ENCODE results near the gene TDRD9.
"Not testable (repeated sequence)": the region's sequence is repeated elsewhere in the genome, so short reads cannot be mapped to it uniquely, and the experiment has no call there.

The TDRD9 gene

DNA sequence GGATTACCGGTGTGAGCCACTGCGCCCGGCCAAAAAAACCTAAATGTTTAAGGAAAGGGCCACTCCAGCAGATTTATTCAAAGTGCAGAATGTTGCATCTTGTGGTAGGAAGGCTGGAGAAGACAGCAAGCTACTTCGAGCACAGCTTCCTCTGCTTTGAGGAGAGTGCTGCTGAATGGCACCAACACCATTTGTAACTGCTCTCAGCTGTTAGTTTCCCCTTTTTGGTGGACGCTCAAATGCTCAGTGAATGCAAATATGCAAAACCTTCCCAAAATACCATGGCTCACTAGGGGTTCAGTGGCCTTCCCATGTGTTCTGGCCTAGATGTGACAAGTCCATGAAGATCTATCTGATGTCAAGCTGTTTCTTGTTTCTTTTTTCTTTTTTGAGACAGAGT, 2.9 kb upstream of the TDRD9 start:
- DNase-seq (ENCODE audit: low spot score): no peak

GRCh38 chr14:103927566-103927965, 690 bp upstream of the TDRD9 start:
- DNase-seq (ENCODE audit: low spot score): no peak

- no peak for DNase-seq (ENCODE audit: low spot score)
These were observed 1.9 kb downstream of the TDRD9 start for GRCh38 chr14:103930051-103930604.

DNA sequence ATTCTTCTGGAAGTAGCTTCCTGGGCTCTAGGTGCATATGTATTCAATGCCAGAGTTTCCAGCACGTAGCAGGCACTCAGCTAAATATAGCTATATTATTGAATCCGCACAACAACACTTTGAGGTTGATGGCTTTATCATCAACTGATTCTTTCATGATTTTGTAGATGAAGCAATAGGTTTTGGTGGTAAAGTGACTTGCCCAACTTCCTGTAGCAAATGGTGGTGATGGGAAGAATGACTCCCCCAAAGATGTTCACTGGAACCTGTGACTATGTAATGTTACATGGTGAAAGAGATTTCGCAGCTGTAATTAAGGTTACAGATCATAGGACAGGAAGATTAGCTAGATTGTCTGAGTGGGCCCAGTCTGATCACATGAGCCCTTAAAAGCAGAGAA, 3.2 kb downstream of the TDRD9 start:
- DNase-seq (ENCODE audit: low spot score): no peak

DNA sequence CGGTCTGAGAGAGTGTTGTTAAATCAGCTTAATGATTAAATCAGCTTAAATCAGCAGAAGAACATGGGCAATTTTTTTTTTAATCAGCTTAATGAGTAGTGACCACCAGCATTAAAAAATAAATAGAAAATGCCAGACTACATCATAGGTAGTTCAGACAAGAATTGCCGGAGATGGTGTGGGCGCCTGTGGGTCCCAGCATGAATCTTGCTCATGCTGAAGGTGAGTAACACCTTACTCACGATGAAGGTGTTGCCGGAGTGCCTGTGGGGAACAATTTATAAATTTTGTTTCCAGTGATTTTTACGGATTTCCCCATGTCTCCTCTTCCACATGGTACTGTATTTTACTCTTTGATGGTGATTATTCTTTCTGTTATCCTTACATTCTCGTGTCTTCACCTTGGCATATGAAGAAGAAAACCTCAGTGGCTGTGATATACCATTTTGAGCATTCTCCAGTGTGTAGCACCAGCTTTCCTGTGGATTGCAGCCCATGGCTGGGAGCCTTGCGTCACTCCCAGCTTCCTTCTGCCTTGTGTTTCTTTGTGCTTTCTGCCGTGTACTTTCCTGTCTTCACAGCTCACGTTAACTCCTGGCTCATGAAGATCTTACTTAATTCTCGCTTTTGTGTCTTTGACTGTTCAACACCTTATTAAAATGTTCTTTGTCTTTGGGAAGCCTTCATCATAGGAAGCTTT, 4.7 kb downstream of the TDRD9 start:
- DNase-seq (ENCODE audit: low spot score): no peak

DNA sequence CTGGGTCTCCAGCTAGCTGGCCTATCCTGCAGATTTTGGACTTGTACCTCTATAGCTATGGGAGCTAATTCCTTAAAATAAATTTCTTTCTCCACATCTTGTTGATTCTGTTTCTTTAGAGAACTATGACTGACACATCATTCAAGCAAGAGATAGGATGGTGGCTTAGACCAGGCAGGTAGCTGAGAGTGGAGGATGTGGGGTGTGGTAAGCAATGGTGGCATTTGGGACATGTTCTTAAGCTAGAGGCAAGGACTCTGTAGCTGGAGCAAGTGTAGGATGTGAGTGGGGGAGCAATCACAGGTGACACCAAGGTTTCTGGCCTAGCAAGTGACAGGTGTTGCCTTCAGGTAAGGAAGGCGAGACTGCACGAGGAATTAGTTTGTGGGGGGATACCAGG, 6.8 kb downstream of the TDRD9 start:
- DNase-seq (ENCODE audit: low spot score): no peak

GRCh38 chr14:103941462-103941861, 13.2 kb downstream of the TDRD9 start:
- no peak for DNase-seq (ENCODE audit: low spot score)

DNA sequence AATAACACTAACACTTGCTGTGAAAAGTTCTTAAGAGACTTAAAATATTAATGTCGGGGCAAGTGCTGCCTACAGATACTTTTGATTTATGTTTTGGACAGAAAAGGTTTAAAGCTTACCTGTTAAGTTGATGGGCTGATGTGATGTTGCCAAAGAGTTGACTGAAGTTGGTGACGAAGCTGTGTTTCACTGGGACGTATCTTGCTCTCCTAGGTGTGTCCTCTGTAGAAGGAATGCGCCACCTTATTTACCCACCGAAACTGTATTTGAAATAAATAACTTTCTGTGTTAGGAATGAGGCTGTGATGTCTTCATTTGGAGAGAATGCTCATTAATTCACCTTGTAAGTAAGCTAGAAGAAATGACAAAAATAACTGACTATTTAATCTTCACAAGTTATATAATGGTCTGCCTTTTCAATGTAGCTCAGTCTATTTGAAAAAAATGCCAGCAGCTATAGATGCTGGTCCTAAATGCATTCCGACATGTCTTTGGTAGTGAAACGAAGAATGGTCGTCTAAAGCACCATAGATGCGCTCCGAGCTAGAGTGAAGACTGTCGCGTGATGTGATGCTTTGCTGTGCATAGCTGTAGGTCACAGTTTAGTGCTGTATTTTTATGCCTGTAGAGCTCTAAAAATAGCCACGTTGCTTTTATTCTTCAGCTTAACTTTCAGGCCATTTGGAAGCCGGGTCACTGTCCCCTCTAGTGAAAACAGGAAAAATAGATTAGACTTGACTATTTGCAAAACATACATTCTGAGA, 13.9 kb downstream of the TDRD9 start, which contains the start of gene RD3L:
TSS of gene RD3L (minus strand) at position 557 of the 764 bp plus-strand sequence. CDS start 834 bp downstream, outside the sequence.
- DNase-seq (ENCODE audit: low spot score): no peak

DNA sequence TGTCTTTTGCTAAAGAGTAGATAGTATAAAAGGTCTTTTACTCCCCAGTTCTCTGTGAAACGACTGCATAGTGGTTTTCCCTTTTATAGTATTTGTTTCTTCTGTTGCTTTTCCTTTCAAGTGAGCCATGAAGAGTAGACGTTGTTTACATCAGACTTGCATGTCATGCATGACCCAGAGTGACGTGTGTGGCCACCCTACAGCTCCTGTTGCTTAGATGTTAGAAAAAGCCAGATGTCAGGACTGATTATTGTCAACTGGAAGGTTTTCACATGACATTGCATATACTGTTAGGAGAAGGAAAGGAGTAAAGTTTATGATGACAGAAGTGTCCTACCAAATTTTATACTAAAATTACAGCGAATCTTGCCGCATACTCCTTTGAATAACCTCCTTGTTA, 15.4 kb downstream of the TDRD9 start:
- DNase-seq (ENCODE audit: low spot score): no peak

- no peak for DNase-seq (ENCODE audit: low spot score)
These were observed 18.7 kb downstream of the TDRD9 start for GRCh38 chr14:103946975-103947374.

- DNase-seq (ENCODE audit: low spot score): no peak
These were observed 20.2 kb downstream of the TDRD9 start for GRCh38 chr14:103948442-103948841.

GRCh38 chr14:103949131-103949790, 21.0 kb downstream of the TDRD9 start:
- no peak for DNase-seq (ENCODE audit: low spot score)

DNA sequence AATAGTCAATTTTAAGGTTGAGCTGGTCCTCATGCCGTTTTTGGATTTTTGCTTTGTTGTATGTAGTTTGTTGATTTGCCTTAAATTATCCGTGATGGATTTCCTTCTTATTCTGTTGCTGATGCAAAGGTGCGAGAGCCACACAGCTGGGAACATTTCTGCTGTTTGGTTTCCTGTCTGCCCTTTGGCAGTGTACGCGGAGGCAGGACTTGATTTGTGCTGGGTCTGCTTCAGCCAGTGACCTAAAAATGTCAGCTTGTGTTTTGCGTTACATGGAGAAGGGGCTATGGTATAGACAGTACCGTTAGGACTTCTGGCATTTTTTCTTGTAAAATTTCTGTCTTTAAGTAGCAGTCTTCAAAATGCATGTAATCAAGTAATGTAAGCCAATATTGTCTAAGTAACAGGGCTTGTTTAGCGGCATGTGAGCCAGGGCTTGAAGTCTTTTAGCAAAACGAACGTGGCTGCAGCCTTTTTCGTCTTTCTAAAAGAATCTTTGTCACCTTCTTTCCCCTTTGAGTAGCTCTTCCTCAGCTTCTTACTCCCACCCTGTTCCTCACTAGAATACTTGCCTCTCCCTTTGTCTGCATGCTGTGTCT, 32.3 kb downstream of the TDRD9 start:
- DNase-seq (ENCODE audit: low spot score): no peak

DNA sequence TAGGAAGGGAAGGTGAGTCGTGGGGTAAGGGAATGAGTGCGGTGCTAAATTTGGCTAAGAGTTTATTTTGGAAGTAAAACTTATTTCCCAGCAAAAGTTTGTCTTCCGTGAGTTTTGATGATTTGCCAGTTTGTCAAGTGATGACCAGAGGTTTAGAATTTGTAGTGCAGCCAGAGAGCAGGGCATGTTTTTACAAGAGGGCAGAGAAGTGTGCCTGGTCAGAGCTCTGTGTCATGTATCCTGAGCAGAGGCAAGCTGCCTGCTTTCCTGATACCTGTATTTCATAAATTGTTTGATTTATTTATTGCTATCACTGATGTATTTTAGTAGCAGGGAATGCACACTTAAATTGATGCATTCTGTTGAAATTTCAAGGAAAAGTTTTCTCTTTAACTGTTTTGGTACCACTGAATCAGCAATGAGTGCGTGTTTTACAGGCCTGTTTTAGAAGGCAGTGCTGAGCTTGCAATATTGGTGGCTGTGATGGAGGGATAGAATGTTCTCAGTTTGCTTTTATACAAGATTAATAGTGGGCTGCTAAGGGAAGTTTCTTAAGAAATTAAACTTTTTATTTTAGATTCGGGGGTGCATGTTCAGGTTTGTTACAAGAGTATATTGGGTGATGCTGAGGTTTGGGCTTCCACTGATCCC, 33.8 kb downstream of the TDRD9 start:
- DNase-seq (ENCODE audit: low spot score): no peak

- no peak for DNase-seq (ENCODE audit: low spot score)
These were observed 38.4 kb downstream of the TDRD9 start for GRCh38 chr14:103966631-103967030.

- DNase-seq (ENCODE audit: low spot score): no peak
These were observed 41.7 kb downstream of the TDRD9 start for GRCh38 chr14:103969961-103970360.

- no peak for DNase-seq (ENCODE audit: low spot score)
These were observed 45.1 kb downstream of the TDRD9 start for GRCh38 chr14:103973354-103973753.

GRCh38 chr14:103974575-103974974, 46.3 kb downstream of the TDRD9 start:
- no peak for DNase-seq (ENCODE audit: low spot score)

GRCh38 chr14:103980623-103981238, 52.5 kb downstream of the TDRD9 start:
- DNase-seq (ENCODE audit: low spot score): not testable (repeated sequence)

DNA sequence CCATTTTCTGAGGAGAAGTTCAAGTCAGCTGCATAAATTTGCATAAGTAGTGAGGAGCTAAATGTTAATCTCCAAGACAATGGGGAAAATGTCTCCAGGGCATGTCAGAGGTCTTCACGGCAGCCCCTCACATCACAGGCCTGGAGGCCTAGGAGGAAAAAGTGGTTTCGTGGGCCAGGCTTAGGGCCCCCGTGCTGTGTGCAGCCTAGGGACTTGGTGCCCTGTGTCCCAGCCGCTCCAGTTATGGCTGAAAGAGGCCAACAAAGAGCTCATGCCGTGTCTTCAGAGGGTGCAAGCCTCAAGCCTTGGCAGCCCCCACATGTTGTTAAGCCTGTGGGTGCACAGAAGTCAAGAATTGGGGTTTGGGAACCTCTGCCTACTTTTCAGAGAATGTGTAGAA, 55.9 kb downstream of the TDRD9 start:
- DNase-seq (ENCODE audit: low spot score): no peak

DNA sequence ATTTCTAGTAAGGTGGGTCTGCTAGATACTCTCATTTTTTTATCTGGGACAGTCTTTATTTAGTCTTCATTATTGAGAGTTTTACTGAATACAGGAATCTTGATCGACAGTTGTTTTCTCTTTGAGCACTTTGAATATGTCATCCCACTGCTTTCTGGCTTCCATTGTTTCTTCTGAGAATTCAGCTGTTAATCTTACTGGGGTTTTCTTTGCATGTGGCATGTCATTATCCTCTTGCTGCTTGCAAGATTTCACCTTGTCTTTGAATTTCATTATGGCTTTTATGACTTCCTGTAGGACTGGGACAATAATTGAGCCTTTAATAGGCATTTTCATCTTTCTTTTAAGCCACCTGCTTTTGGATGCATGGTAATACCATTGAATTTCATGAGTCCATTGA, 60.8 kb downstream of the TDRD9 start:
- DNase-seq (ENCODE audit: low spot score): no peak

Data from HuH-7 (cell line).